NCI-H1048 (cell line): Measurements from ENCODE around the gene COL16A1.

Source experiments
- DNase-seq: peaks from one replicate; lab custom pipeline; 2025; lab: John Stamatoyannopoulos, UW

The COL16A1 gene

GRCh38 chr1:31665234-31665878 is 38.5 kb downstream of the COL16A1 start:
- no peak for DNase-seq

GRCh38 chr1:31664528-31664927 is 39.3 kb downstream of the COL16A1 start:
- no peak for DNase-seq

- DNase-seq = no peak
Observed at GRCh38 chr1:31663622-31664452, 40.0 kb downstream of the COL16A1 start.

- DNase-seq = no peak
Observed at GRCh38 chr1:31662463-31662862, 41.4 kb downstream of the COL16A1 start.

GRCh38 chr1:31661856-31662255 is 42.0 kb downstream of the COL16A1 start:
- no peak for DNase-seq

- DNase-seq = no peak
Observed at GRCh38 chr1:31660871-31661455, 42.9 kb downstream of the COL16A1 start.

- DNase-seq = no peak
Observed at GRCh38 chr1:31659889-31660288, 43.9 kb downstream of the COL16A1 start.

GRCh38 chr1:31658721-31659120 is 45.1 kb downstream of the COL16A1 start:
- no peak for DNase-seq

GRCh38 chr1:31657972-31658510 is 45.8 kb downstream of the COL16A1 start:
- DNase-seq = no peak

GRCh38 chr1:31657020-31657804 is 46.6 kb downstream of the COL16A1 start:
- DNase-seq = no peak

GRCh38 chr1:31655756-31656155 is 48.1 kb downstream of the COL16A1 start:
- no peak for DNase-seq

GRCh38 chr1:31655104-31655503 is 48.7 kb downstream of the COL16A1 start:
- DNase-seq = no peak

GRCh38 chr1:31654474-31654776 is 49.4 kb downstream of the COL16A1 start:
- DNase-seq = no peak

- no peak for DNase-seq
Observed at GRCh38 chr1:31653717-31654473, 49.9 kb downstream of the COL16A1 start.

GRCh38 chr1:31652891-31653499 is 50.8 kb downstream of the COL16A1 start:
- DNase-seq = no peak

- no peak for DNase-seq
Observed at GRCh38 chr1:31651766-31652165, 52.1 kb downstream of the COL16A1 start.

GRCh38 chr1:31651089-31651420 is 52.8 kb downstream of the COL16A1 start:
- DNase-seq = no peak

GRCh38 chr1:31650161-31651088 is 53.4 kb downstream of the COL16A1 start:
- DNase-seq = no peak

GRCh38 chr1:31648641-31649357 is 55.0 kb downstream of the COL16A1 start:
- DNase-seq = no peak
